Prostate gland (tissue), 2 donors: Measurements from ENCODE around the gene NRXN2.

ENCODE experiments used
- CTCF ChIP-seq, 4 experiments: fragments of 200-600 bp in 2 of 4; fragments of 450-650 bp in 2 of 4; sonication (generic) in 2 of 4; IDR thresholded peaks; 1 replicate in 3 of 4; 2 replicates in 1 of 4; pipeline ENCODE4 v1.5.1; 2016 to 2019; ENCODE audit warnings: antibody characterized with exemption in 4 of 4, mild to moderate bottlenecking in 2 of 4, moderate library complexity in 2 of 4
- POLR2AphosphoS5 ChIP-seq: sonication (generic); formaldehyde crosslinking; IDR thresholded peaks from one replicate; pipeline ENCODE4 v1.6.1; 2017; ENCODE audit warnings: antibody characterized with exemption

GRCh38 chr11:64715756-64716472 is 7.1 kb downstream of the NRXN2 start:
- no peak for TF ChIP-seq POLR2AphosphoS5
- TF ChIP-seq CTCF (IDR thresholded peaks at IDR 0.05): no peak
